GM10266 (cell line): Measurements from ENCODE around the gene SLC37A1.

ENCODE experiments used
- DNase-seq: peaks from one replicate; pipeline ENCODE4 v3.0.0; 2012; ENCODE audit errors: extremely low spot score
- TF ChIP-seq, protein P1 (sequence below): IDR thresholded peaks from 2 replicates; pipeline ENCODE4 v1.5.1; 2012; ENCODE audit warnings: mild to moderate bottlenecking, low read depth; ENCODE audit not compliant: control insufficient read depth, insufficient read depth; ENCODE audit errors: missing control alignments

The SLC37A1 gene

DNA sequence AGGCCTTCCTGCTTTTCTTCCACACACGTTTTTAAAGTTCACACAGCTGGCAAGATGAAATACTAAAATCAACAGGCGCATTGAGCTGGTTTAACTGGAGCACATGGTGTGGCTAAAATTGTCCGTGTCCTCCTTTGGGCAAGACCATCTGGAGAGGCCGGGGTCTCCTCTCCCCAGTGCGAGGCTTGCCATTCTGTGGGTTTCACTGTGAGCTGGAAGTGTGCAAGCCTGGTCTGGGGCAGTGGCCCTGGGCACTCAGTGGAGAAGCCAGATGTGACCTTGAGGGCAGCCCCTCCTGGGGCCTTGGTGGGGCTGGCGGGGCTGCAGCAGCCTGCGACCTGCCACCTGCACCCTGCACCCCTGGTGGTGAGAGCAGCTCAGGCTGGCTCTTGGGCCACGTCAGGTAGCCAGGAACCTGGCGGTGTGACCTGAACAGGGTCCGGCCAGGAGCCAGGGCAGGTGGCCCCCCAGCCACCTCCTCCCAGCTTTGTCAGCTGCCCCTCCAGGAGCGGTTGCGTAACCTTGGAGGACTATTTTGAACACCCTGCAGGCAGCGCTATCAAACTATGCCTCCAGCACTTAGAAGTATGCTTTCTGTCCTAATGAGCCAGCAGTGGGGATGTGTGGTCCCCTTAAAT is 52.4 kb downstream of the SLC37A1 start:
- TF ChIP-seq, protein P1, sequence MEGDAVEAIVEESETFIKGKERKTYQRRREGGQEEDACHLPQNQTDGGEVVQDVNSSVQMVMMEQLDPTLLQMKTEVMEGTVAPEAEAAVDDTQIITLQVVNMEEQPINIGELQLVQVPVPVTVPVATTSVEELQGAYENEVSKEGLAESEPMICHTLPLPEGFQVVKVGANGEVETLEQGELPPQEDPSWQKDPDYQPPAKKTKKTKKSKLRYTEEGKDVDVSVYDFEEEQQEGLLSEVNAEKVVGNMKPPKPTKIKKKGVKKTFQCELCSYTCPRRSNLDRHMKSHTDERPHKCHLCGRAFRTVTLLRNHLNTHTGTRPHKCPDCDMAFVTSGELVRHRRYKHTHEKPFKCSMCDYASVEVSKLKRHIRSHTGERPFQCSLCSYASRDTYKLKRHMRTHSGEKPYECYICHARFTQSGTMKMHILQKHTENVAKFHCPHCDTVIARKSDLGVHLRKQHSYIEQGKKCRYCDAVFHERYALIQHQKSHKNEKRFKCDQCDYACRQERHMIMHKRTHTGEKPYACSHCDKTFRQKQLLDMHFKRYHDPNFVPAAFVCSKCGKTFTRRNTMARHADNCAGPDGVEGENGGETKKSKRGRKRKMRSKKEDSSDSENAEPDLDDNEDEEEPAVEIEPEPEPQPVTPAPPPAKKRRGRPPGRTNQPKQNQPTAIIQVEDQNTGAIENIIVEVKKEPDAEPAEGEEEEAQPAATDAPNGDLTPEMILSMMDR: no peak
- no peak for DNase-seq

DNA sequence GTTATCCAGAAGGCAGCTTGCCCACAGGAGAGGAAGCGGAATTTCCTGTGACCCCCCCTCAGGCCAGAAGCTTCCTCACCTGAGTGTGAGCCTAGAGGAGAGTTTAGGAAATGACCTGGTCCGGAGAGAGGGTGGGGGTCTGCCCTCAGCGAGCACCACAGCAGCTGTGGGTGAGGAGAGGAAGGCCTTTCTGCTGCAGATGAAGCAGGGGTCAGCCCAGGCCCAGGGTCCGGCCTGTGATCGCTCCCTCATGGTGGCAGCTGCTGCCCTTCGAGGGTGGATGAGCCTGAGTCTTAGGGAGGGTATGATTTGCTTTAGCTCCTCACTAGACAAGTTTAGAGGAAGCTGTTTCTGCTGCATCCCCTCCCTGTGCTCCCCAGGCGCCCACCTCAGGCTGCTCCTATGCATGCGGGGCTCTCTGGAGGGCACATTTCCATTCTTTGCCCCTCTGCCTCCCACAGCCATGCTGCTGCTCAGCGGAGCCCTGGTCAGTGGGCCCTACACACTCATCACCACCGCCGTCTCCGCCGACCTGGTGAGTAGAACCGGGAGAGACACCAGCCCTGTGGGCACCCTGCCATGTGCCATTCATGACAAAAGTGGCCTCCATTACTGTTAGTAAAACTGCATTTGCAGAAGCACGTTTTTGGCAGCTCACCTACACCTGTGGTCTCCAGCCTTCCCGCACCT is 53.0 kb downstream of the SLC37A1 start:
- TF ChIP-seq, protein P1: no peak
- no peak for DNase-seq

DNA sequence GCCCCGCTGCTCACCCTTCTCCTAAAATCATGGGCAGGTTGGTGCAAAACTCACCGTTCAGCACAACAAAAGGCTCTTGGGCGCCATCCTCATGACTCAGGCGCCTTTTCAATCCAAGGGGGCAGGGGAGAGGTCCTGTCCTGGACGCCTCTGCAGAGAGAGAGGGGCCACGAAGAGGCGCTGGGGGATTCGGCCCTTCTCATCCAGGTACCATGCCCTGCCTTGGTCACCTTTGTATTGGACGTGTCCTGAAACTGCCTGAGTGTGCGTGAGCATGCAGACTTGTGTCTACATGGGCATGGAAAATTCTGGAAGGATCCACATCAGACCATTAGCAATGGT is 53.5 kb downstream of the SLC37A1 start:
- DNase-seq: no peak
- TF ChIP-seq, protein P1: no peak

DNA sequence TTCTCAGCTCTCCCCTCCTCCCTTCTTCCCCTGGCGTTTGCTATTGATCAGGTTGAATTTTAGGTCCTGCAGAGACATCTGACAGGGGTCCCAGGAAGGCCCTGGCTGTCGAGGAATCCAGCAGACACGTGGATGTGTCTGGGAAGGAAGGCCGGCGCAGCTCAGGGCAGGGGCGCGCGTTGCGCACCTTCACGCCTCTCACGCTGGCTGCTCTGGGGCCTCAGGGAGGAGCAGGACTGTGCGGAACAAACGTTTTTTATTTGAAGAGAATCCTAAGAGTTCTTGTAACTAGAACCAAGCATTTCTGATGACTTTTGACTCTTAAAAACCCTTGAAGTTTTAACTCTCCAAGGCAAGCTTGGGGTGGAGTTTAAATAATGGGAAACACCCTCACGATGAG is 54.2 kb downstream of the SLC37A1 start:
- no peak for DNase-seq
- TF ChIP-seq, protein P1: no peak

DNA sequence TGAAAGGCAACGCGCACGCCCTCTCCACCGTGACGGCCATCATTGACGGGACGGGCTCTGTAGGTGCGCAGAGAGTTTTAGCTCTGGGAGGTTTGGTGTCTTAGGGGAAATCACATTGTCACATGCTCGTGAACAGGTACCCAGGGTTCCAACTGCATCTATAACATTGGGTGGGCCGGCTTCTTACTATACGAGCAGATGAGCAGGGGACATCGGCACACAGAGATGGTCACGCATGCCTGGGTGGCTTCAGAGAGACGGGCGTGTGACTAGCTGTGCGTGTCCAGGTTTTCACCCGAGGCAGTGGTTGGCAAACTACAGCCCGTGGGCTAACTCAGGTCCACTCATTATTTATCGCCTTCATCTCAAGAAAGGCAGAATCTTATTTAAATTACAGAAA is 54.7 kb downstream of the SLC37A1 start:
- TF ChIP-seq, protein P1: no peak
- no peak for DNase-seq

DNA sequence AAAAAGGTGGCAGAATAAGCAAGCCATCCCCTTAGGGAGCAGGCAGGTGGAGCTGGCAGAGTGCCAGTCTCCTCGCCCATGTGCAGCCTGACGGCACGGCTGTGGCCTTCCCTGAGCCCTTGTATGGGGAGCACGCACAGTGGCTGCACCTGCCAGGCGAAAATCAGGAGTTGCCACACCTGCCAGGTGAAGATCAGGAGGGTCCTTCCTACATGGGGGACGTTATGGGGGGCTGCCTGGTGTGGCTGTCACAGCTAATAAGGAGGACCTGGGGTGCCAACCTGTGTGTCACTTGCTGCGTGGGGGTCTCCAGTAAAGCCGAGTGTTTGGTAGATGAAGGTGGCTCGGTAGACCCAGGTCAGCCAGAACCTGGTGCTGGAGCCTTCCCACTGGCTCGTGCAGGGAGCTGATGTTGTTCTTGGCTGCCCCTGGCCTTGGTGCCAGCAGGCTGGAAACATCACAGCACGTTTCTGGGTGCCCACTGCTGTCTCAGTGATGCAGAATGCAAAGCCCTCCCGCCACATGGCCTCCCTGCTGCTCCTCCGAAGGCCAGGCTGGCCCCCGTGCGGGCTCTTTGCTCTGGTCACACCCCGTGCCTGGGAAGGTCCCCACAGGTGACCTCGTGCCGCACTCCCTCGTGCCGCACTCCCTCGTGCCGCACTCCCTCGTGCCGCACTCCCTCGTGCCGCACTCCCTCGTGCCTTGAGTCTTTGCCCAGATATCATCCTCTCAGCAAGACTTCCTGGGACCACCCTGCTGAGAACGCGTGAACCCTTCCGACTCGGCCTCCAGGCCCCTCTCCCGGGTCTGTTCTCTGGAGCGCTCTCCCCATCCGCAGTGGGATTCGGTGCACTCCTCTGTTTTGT is 55.4 kb downstream of the SLC37A1 start:
- TF ChIP-seq, protein P1: no peak
- DNase-seq: no peak
